Measurements from ENCODE around the gene DIAPH1.

DNA sequence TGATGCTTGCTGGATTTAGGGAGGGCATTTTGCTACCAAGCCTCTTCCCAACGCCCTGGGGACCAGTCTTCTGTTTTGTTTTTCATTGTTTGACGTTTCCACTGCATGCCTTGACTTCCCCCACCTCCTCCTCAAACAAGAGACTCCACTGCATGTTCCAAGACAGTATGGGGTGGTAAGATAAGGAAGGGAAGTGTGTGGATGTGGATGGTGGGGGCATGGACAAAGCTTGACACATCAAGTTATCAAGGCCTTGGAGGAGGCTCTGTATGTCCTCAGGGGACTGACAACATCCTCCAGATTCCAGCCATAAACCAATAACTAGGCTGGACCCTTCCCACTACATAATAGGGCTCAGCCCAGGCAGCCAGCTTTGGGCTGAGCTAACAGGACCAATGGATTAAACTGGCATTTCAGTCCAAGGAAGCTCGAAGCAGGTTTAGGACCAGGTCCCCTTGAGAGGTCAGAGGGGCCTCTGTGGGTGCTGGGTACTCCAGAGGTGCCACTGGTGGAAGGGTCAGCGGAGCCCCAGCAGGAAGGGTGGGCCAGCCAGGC is 107.0 kb downstream of the DIAPH1 start:
- TF ChIP-seq POLR2A (IDR thresholded peaks at IDR 0.05; ENCODE audit: low read length) (no peak), GATA1 (IDR thresholded peaks at IDR 0.05; ENCODE audit: low read depth, low read length) (no peak)

Data from erythroblast (primary cell).